MM.1S (cell line): ENCODE measurements around the gene CCL21.

Experiments used
- DNase-seq: peaks from one replicate; pipeline ENCODE4 v3.0.0-alpha.2; 2015
- H2AFZ ChIP-seq: fragments of 300-600 bp; sonication (generic); 2 replicates; pipeline ENCODE4 v1.6.0; 2016; ENCODE audit warnings: antibody characterized with exemption, low read length
- H3F3A ChIP-seq: fragments of 300-600 bp; sonication (generic); 2 replicates; pipeline ENCODE4 v1.6.1; 2016; ENCODE audit warnings: mild to moderate bottlenecking, antibody characterized with exemption, low read length, moderate library complexity, mixed read lengths; ENCODE audit not compliant: insufficient read depth
- H3K27ac ChIP-seq: fragments of 300-600 bp; sonication (generic); 2 replicates; pipeline ENCODE4 v1.5.1; 2016; ENCODE audit warnings: mild to moderate bottlenecking, low read length
- H3K27me3 ChIP-seq: fragments of 300-600 bp; sonication (generic); replicated peaks from 2 replicates; pipeline ENCODE4 v1.6.0; 2016; ENCODE audit warnings: low read length; ENCODE audit not compliant: insufficient read depth
- H3K36me3 ChIP-seq: fragments of 300-600 bp; sonication (generic); replicated peaks from 2 replicates; pipeline ENCODE4 v1.6.1; 2016; ENCODE audit warnings: mild to moderate bottlenecking, low read length, mixed read lengths; ENCODE audit not compliant: insufficient read depth
- H3K4me1 ChIP-seq: fragments of 300-600 bp; sonication (generic); 2 replicates; pipeline ENCODE4 v1.6.1; 2016; ENCODE audit warnings: low read length, mixed read lengths
- H3K4me2 ChIP-seq: fragments of 300-600 bp; sonication (generic); 2 replicates; pipeline ENCODE4 v1.6.0; 2016; ENCODE audit warnings: low read depth, low read length
- H3K4me3 ChIP-seq: fragments of 300-600 bp; sonication (generic); 2 replicates; pipeline ENCODE4 v1.5.1; 2016; ENCODE audit warnings: low read length, mixed read lengths
- H3K79me2 ChIP-seq: fragments of 300-600 bp; sonication (generic); 2 replicates; pipeline ENCODE4 v1.6.1; 2016; ENCODE audit warnings: mixed run types, low read length, mixed read lengths
- H3K9ac ChIP-seq: fragments of 300-600 bp; sonication (generic); 2 replicates; pipeline ENCODE4 v1.6.1; 2016; ENCODE audit warnings: low read length, mixed read lengths
- H3K9me2 ChIP-seq: fragments of 300-600 bp; sonication (generic); replicated peaks from 2 replicates; pipeline ENCODE4 v1.6.1; 2016; ENCODE audit warnings: mild to moderate bottlenecking, low read length, mixed read lengths; ENCODE audit not compliant: insufficient read depth
- H3K9me3 ChIP-seq: fragments of 300-600 bp; sonication (generic); replicated peaks from 2 replicates; pipeline ENCODE4 v1.6.1; 2016; ENCODE audit warnings: mild to moderate bottlenecking, low read length, mixed read lengths; ENCODE audit not compliant: insufficient read depth
- H4K20me1 ChIP-seq: fragments of 300-600 bp; sonication (generic); 2 replicates; pipeline ENCODE4 v1.6.1; 2016; ENCODE audit warnings: mild to moderate bottlenecking, low read length, moderate library complexity, mixed read lengths; ENCODE audit not compliant: insufficient read depth
- CTCF ChIP-seq: fragments of 300-600 bp; sonication (generic); IDR thresholded peaks from 2 replicates; pipeline ENCODE4 v1.5.1; 2016; ENCODE audit warnings: antibody characterized with exemption, low read length, mixed read lengths
- EZH2 ChIP-seq: fragments of 300-600 bp; sonication (generic); optimal IDR thresholded peaks from 2 replicates; pipeline ENCODE3; 2017; ENCODE audit warnings: low read depth, mild to moderate bottlenecking, antibody characterized with exemption, low read length, mixed read lengths
- EZH2phosphoT487 ChIP-seq: fragments of 300-600 bp; sonication (generic); IDR thresholded peaks from 2 replicates; pipeline ENCODE4 v1.6.1; 2018; ENCODE audit warnings: antibody characterized with exemption, low read length

CCL21 gene

GRCh38 chr9:34665067-34665380 is 44.9 kb downstream of the CCL21 start:
- H3K9me3 ChIP-seq, result no peaks in the 10 kb centered on the region
- TF ChIP-seq EZH2phosphoT487 (no peak), EZH2 (no peak), CTCF (no peak)
- no peaks in the 10 kb centered on the region for H3K9me2 ChIP-seq
- H2AFZ ChIP-seq, result peak overlapping the region; percentile 94
- peak overlapping the region; percentile 98 for H3K4me2 ChIP-seq
- peaks cover 17% of the 10 kb centered on the region for H3F3A ChIP-seq
- no peaks in the 10 kb centered on the region for H3K36me3 ChIP-seq
- H3K4me3 ChIP-seq, result peak overlapping the region; percentile 67
- H3K4me1 ChIP-seq, result peaks cover 9% of the 10 kb centered on the region; the same call in 1 of the 2 replicates
- no peak for DNase-seq
- no peaks in the 10 kb centered on the region for H3K79me2 ChIP-seq
- H3K27ac ChIP-seq, result peak overlapping the region; percentile 50; the same call in 1 of the 2 replicates
- H3K27me3 ChIP-seq, result no peaks in the 10 kb centered on the region
- no peaks in the 10 kb centered on the region for H4K20me1 ChIP-seq
- H3K9ac ChIP-seq, result peak overlapping the region; percentile 61; the same call in 1 of the 2 replicates

- H3K36me3 ChIP-seq, result no peaks in the 10 kb centered on the region
- H3K4me3 ChIP-seq, result peak overlapping the region; percentile 67
- H3K9ac ChIP-seq, result peak overlapping the region; percentile 61; the same call in 1 of the 2 replicates
- H4K20me1 ChIP-seq, result no peaks in the 10 kb centered on the region
- TF ChIP-seq EZH2phosphoT487, result no peak
- peak; percentile 100 for TF ChIP-seq CTCF
- TF ChIP-seq EZH2, result no peak
- peak overlapping the region; percentile 50; the same call in 1 of the 2 replicates for H3K27ac ChIP-seq
- H3K4me1 ChIP-seq, result peaks cover 9% of the 10 kb centered on the region; the same call in 1 of the 2 replicates
- peaks cover 17% of the 10 kb centered on the region for H3F3A ChIP-seq
- H3K4me2 ChIP-seq, result peak overlapping the region; percentile 98
- H2AFZ ChIP-seq, result peak overlapping the region; percentile 94
- no peaks in the 10 kb centered on the region for H3K9me3 ChIP-seq
- no peaks in the 10 kb centered on the region for H3K79me2 ChIP-seq
- H3K9me2 ChIP-seq, result no peaks in the 10 kb centered on the region
- no peaks in the 10 kb centered on the region for H3K27me3 ChIP-seq
- DNase-seq, result peak; percentile 84
Measured at GRCh38 chr9:34664281-34665066, 45.5 kb downstream of the CCL21 start.

- no peak overlapping the region for H2AFZ ChIP-seq
- H4K20me1 ChIP-seq, result no peaks in the 10 kb centered on the region
- DNase-seq, result no peak
- H3K9me2 ChIP-seq, result no peaks in the 10 kb centered on the region
- H3K36me3 ChIP-seq, result no peaks in the 10 kb centered on the region
- H3K4me1 ChIP-seq, result peaks cover 9% of the 10 kb centered on the region; the same call in 1 of the 2 replicates
- H3K9ac ChIP-seq, result no peak overlapping the region
- peaks cover 17% of the 10 kb centered on the region for H3F3A ChIP-seq
- TF ChIP-seq EZH2phosphoT487, result no peak
- no peak for TF ChIP-seq EZH2
- TF ChIP-seq CTCF, result no peak
- no peaks in the 10 kb centered on the region for H3K9me3 ChIP-seq
- no peak overlapping the region for H3K4me2 ChIP-seq
- no peak overlapping the region for H3K4me3 ChIP-seq
- H3K27ac ChIP-seq, result no peak overlapping the region
- H3K27me3 ChIP-seq, result no peaks in the 10 kb centered on the region
- no peaks in the 10 kb centered on the region for H3K79me2 ChIP-seq
Measured at GRCh38 chr9:34663303-34663605, 46.7 kb downstream of the CCL21 start.
